ENCODE measurements around the gene ZNF366.

ZNF366 gene

GRCh38 chr5:72507907-72508238, 663 bp upstream of the ZNF366 start:
- TF ChIP-seq CTCF (IDR thresholded peaks at IDR 0.05; ENCODE audit: control insufficient read depth, insufficient read depth, low read depth, low read length, missing control alignments), result no peak
- H3K4me3 ChIP-seq (ENCODE audit: control insufficient read depth, low read depth, low read length), result no peak overlapping the region
- DNase-seq (ENCODE audit: low read depth), result no peak

GRCh38 chr5:72506158-72506549, 1.1 kb downstream of the ZNF366 start:
- no peak for TF ChIP-seq CTCF (IDR thresholded peaks at IDR 0.05; ENCODE audit: control insufficient read depth, insufficient read depth, low read depth, low read length, missing control alignments)
- DNase-seq (ENCODE audit: low read depth), result no peak

DNA sequence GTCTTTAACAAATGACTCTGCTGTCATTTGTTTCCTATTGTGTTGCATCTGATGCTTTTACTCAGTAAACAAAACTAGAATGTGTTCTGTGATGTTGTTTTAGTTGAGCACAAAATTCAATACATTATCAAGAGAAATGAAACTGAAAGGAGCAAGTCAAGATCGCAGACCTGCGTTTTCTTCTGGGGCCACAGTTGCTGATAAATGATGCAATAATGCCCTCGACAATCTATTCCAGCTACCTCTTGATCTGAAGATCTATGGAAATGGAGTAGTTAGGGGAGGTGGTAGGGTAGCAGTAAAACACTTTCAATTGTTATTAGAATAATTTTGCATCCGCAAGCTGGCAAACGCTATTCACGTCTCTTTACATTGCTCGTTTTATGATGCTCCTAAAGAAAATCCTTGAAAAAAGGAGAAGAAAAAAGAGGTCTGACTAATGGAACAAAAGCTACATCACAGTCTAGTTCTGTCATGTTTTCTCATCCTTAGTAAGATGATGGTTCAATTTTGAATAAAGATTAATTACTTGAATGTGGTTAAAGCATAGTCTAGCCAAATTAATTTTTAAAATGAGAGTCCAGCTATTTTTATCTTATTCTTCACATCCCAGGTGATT, 1.6 kb downstream of the ZNF366 start:
- H3K4me3 ChIP-seq (ENCODE audit: control insufficient read depth, low read depth, low read length), result no peak overlapping the region
- no peak for DNase-seq (ENCODE audit: low read depth)
- TF ChIP-seq CTCF (IDR thresholded peaks at IDR 0.05; ENCODE audit: control insufficient read depth, insufficient read depth, low read depth, low read length, missing control alignments), result no peak

More at GRCh38 chr5:72506158-72506549, 1.1 kb downstream of the ZNF366 start:
- no peak overlapping the region for H3K4me3 ChIP-seq (ENCODE audit: control insufficient read depth, low read depth, low read length)

DNA sequence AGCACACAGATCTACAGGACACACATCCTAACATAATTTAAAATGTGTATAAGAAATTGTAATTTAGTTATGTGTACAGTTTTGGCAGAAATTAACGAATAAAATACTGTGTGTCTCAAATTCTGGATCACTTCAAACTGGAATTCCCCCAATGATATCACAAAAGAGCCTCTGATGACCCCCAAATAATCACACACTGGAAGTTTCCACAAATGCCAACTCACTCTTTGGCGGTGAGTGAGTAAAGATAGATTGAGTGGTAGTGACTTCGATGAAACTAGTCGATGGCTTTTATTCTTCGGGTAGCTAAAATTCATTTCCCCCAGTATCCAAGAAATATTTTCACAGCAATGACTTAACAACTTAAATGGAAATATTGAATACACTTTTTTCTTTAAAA, 2.2 kb downstream of the ZNF366 start:
- no peak overlapping the region for H3K4me3 ChIP-seq (ENCODE audit: control insufficient read depth, low read depth, low read length)
- no peak for TF ChIP-seq CTCF (IDR thresholded peaks at IDR 0.05; ENCODE audit: control insufficient read depth, insufficient read depth, low read depth, low read length, missing control alignments)
- no peak for DNase-seq (ENCODE audit: low read depth)

GRCh38 chr5:72503888-72504491, 3.2 kb downstream of the ZNF366 start:
- DNase-seq (ENCODE audit: low read depth), result no peak

DNA sequence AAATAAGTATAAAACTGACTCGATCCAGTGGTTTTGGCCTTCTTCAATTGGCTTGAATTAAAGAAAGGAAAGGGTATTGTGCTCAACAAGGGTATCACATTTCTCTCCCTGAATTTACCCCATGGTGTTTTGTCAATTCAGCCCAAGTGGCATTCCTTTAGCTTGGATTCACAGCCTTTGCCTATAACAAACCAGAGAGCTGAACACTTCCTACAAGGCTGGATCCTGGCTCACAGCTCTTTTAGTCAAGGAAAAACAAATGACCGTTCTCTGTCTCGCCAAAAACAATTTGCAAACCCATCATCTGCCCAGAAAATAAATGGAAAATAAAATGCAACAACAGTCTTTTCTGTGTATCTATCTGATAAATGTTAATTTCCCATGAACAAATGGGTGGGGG, 5.7 kb downstream of the ZNF366 start:
- no peak for TF ChIP-seq CTCF (IDR thresholded peaks at IDR 0.05; ENCODE audit: control insufficient read depth, insufficient read depth, low read depth, low read length, missing control alignments)

More at GRCh38 chr5:72503888-72504491, 3.2 kb downstream of the ZNF366 start:
- H3K4me3 ChIP-seq (ENCODE audit: control insufficient read depth, low read depth, low read length), result no peak overlapping the region
- TF ChIP-seq CTCF (IDR thresholded peaks at IDR 0.05; ENCODE audit: control insufficient read depth, insufficient read depth, low read depth, low read length, missing control alignments), result no peak

More for the DNA sequence above, 5.7 kb downstream of the ZNF366 start:
- H3K4me3 ChIP-seq (ENCODE audit: control insufficient read depth, low read depth, low read length), result no peak overlapping the region
- DNase-seq (ENCODE audit: low read depth), result no peak

Measured in AG09309 (cell line).